NCI-H146 treated with DMSO at 0.1 percent for 48 hours (cell line): Measurements from ENCODE around the gene ADCY5.

Experiments
- DNase-seq: peaks from one replicate; lab custom pipeline; 2025; ENCODE audit not compliant: unreplicated experiment; lab: John Stamatoyannopoulos, UW

The ADCY5 gene

DNA sequence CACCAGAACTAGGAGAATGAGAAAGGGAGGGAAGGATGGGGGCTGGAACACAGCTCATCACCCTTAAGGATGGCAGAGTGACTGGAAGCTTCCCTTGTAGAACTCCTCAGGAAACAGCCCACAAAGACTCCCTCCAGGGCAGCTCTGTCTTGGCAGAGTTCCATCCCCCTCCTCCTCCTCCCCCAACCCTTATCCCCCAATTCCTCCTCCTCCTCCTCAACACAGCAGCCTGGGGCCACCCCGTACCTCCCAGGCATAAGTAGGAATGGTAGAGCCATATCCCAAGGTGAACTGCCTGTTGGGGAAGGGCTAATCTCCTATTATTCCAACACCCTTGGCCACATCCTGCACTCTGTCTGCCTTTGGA lies 38.8 kb downstream of the ADCY5 start:
- DNase-seq = no peak

DNA sequence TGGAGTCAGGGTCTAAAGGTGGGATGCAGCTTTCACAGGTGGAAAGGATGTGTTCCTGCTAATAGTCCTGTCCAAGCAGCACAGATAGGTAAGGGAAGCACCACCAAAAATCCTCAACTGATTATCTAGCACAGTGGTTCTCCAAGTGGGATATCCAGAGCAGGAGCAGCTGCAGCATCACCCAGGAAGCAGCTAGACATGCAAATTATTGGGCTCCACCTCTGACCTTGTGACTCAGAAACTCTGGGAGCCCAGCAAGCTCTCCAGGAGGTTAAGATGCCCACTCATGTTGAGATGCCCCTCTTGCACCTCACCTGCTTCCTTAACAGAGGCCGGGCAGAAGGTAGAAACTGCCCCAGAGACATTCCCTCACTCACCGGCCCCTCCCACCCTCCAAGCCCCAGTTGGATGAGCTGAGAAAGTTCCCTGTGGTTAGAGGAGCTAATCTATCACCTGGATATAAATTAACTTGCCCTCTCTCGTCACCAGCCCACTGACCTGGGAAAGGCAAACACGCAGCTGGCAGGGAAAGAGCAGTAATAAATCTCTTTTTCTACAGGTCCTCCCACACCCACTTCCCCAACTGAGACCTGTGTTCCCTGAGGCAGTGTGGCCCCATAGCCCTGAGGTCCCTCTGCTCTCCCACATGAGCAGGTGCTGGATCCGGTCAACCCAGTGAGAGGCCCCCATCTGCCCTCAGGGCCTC lies 39.3 kb downstream of the ADCY5 start:
- DNase-seq = peak; percentile 98

DNA sequence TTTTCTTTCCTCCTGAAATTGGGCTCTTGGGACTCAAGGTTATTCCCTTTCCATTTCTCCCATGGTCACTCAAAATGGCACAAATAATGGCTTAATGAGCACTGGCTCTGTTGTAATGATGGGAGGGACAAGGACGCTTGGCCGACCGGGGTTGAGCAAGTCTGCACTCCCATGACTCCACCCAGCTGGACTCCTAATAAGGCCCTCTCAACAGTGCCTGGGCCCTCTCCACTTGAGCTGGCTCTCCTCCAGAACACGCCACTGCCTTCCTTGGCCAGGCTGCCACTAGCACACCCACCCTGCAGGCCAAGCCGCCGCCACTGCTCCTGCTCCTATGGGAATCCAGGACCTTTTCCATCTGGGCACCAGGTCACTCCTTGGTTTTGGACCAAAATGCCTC lies 42.3 kb downstream of the ADCY5 start:
- DNase-seq = no peak

DNA sequence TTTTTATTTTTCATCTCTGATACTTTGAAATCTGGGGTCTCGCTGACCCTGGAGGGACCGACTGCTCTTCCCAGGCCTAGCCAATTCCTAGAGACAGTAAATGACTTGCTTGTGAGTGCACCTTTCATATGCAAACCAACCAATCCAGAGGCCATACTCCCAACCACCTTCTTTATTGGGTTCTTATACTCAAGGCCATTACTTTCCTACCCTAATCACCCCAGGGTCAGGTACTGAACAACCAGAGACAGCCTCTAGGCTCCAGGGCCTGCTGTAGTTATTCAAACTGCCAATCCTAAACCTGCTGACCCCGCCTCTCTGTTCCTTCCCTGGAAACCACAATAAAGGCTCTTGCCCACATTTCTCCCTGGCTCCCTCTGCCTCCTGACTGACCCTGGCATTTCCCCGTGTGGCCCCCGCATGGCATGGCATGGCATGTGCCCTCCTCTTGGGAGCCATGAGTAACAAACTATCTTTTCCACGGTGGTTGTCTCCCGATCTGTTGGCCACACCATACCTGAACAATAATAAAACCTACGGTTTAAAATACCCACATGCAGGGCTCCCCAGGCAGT lies 42.9 kb downstream of the ADCY5 start:
- DNase-seq = no peak

DNA sequence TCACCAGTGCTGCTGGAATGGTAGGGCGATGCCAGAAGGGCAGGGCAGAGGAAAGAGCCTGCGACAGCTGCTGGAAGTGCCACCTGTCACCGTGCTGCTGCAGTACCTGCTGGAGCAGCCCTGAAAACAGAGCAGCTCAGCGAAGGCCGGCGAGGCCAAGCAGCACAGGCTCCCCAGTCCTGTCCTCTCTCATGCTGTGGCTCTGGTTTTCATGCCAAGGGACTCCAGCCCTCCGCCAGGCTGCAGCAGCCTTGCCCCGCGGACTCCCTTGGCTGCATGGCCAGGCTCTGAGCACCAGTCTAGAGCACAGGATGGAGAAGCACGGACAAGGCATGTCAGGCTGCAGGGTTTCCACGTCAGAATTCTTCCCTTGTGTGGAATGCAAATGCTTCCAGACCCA lies 43.9 kb downstream of the ADCY5 start:
- no peak for DNase-seq

DNA sequence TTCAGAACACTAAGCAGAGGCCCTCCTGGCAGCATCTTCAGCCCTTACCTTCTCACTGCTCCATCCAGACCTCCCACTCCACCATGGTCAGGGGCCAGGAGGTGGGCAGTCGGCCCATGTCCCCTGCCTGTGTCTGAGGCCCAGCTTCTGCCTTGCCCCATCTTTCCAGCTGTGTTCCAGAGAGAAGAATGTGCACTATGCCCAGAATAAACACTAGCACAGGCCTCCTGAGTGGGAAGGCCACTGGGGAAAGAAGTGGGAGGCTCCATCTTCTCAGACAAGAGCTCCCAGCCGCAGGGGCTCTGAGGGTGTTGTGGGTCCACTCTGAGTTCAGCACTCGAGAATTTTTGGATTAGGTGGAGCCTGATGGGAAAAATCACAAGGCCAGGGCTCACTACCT lies 44.5 kb downstream of the ADCY5 start:
- no peak for DNase-seq

DNA sequence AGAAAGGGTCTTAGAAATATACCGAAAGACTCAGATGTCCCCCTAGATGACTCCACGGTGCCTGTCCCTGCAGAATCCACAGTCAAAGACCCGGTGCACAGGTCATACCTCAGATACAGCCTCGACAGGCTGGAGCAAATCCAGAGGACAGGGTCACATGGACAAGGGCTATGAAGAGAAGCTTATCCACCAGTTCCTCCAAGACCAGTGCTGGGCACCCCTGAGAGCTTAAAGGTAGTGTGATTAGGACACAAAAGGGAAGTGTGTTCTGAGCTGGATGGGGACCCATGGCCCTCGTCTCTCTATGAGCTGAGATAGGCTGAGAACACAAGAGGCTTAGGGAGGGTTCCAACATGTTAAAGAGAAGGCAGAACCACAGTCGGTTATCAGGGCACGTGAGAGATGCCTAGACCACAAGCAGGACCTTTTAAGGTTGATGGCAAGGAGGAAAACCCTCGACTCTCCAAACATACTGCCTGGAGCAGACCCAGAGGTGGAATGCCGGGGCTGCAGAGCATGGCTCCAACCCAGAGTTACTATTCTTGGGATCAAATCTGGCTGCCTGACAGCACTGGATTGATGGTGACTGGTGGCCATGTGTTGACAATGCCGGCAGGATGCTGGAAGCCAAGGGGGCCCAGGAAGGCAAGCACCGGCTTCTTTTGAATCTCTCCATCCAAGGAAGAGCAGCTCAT lies 46.9 kb downstream of the ADCY5 start:
- no peak for DNase-seq

DNA sequence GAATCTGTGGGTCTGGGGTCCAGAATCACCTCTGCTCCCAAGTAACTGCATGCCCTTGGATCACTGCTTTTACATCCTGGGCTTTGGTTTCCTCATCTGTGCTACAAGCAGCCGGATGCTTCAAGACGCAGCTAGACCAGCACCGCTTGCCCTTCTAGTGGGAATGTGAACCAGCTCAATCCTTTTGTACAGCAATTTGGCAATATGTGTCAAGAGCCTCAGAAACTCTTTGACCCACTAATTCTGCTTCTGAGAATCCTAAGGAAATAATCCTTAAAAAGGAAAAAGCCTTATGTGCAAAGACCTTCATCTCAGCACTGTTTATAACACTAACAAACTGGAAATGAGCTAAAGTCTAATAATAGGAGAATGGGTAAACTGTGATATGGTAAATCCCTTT lies 48.7 kb downstream of the ADCY5 start:
- DNase-seq = no peak

DNA sequence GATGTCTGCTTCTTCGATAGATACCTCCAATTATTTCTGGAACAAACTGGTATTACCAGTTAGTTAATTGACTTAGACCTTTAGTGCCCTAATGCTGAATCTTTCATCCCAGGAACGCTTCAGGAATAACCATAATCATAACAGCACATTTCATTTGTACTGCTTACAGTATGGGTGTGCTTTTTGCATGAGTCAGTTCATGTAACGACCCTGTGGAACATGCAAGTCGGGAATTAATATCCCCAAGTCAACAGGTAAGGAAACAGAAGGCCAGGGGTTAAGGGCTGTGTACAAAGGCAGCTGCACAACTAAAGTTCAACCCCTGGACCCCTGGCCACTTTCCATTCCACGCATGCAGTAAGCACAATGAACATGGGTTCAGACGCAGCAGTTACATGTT lies 49.2 kb downstream of the ADCY5 start:
- no peak for DNase-seq

DNA sequence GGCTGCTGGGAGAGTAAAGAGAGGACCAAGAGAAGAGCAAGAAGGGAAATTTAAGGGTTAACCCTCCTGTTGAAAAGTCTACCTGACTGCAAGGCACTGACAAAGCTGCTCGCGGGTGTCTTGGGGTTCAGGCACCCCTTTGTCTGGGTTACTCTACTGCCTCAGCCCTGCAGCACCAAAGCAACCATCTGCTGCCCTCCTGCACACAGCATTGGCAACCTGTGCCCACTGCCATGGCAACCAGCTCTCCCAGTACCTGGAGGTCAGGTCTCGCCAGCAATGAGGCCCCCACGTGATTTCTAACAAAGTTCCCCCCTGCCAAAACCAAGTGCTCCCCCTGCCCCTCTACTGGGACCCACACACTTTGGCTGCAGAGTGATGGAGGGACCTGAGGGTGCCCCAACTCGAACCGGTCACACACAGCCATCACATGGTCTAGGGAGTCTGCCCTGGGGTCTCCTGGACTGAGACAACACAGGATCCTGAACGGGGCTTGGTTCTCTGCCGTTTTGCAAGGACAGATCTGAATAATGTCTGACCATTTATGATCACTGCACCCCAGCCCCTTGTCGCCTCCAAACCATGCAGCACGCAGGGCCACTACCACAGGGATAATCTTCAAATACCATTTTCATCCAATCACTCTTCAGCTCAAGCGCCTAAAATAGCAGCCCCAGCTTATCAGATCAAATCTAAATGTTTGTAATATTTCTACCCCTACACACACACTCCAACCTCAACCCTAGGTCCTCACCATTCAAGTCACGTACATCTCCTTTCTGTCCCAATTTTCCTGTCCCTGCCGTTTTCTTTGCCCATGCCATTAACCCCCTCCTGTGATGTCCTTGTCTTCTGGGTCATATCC lies 50.7 kb downstream of the ADCY5 start:
- no peak for DNase-seq

DNA sequence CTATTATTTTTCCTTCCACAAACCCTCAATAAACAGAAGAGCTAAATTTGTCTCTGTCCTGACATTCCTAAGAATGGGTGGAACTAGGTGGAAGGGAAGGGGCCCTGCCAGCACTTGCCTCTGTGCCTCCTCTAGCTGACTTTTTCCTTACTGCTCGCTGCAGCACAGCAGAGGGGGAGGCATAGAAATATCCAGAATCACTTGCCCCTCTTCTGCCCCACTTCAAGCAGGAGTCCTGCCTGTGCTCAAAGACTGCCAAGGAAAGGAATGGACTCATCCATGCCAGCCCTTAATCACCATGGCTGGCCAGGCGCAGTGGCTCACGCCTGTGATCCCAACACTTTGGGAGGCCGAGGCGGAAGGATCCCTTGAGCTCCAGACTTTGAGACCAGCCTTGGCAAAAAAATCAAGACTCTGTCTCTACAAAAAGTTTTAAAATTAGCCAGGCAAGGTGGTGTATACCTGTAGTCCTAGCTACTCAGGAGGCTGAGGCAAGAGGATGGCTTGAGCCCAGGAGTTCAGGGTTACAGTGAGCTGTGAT lies 51.8 kb downstream of the ADCY5 start:
- no peak for DNase-seq

DNA sequence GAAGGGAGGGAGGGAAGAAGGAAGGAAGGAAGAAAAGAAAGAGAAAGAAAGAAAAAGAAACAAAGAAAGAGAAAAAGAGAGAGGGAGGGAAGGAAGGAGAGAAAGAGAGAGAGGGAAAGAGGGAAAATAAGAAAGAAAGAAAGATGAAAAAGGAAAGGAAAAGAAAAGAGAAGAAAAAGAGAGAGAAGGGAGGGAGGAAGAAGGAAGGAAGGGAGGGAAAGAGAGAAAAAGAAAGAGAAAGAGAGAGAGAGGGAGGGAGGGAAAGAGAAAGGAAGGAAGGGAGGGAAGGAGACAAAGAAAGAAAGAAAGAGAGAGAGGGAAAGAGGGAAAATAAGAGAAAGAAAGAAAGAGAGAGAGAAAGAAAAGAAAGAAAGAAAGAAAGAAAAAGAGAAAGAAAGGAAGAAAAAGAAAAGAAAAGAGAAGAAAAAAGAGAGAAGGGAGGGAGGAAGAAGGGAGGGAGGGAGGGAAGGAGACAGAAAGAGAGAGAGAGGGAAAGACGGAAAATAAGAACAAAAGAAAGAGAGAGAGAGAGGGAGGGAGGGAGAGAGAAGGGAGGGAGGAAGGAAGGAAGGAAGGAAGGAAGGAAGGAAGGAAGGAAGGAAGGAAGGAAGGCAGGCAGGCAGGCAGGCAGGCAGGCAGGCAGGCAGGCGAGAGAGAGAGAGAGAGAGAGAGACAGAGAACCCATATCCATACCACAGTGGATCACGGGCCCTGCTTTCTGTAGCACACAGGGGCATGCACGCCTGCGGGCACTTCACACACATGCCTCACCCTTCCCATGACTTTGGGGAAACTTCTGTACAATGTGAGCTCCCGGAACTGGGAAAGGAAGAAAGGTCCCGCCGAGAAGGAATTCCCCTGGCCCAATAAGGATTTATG lies 52.5 kb downstream of the ADCY5 start:
- no peak for DNase-seq

DNA sequence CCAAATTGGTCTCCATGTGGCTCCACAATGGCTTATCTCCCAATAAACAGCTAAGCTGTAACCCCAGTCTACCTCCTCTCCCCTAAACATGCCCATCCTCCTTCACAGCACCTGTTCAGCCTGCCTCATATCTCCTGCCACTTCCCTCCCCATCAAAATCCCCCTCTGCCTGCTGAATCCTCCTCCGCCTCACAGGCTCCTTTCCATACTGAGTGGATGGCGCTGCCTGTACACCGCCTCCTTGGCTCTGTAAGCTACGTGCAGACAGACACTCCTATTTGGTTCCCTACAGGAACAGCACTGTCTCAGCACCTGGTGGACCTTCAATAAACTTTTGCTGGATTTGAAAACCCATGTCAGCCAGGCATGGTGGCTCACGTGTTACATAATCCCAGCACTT lies 53.7 kb downstream of the ADCY5 start:
- DNase-seq = no peak

DNA sequence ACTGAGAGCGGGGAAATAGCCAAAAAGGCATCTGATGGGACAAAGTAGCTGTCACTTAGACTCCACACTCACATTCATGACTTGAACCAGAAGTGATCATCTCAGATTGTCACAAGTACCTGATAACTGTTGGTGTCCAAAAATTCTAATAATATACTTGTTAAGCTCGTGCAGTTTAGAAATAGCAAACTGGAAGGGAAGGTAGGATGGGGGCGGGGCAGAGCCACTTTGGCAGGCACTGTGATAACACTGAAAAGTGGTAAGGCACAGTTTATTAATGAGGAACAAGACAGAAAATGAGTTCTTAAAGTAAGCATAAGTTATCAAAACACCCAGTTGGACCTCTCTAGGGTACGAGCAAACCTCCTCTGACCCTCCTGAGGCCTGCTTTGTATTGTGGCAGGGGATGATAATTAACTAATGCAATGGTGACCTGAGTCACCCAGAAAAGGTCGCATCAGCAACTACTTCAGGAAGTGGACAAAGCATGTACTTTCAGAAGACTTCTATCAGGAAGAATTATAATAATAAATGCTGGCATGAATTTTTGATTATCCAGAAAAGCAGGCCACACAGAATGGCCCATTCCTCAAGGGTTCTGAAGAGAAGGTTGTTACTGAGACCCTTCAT lies 54.4 kb downstream of the ADCY5 start:
- no peak for DNase-seq

DNA sequence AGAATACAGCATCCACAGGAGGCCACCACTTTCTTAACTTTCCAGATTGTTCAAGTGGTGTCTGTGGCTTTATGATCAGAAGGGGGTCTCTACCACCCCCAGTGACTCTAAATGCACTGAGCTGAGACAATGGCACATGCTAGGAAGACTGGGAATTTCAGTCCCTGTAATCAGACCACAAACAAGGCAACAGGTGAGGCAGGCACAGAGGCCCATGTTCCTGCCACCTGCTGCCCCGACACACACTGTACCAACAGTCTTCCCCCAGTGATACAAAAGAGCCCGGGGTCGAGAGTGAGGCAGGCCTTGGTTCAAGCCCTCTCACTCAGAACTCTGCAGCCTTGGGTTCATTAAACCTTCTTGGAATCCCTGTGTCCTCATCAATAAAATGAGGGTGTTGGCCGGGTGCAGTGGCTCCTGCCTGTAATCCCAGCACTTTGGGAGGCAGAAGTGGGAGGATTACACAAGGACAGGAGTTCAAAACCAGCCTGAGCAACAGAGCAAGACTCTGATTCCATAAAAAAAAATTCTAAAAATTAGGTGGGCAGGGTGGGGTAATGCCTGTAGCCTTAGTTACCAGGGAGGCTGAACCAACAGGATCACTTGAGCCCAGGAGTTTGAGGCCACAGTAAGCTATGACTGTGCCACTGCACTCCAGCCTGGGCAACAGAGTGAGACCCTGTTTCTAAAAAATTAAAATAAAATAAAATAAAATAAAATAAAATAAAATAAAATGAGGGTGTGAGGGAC lies 55.8 kb downstream of the ADCY5 start:
- DNase-seq = peak; percentile 75

DNA sequence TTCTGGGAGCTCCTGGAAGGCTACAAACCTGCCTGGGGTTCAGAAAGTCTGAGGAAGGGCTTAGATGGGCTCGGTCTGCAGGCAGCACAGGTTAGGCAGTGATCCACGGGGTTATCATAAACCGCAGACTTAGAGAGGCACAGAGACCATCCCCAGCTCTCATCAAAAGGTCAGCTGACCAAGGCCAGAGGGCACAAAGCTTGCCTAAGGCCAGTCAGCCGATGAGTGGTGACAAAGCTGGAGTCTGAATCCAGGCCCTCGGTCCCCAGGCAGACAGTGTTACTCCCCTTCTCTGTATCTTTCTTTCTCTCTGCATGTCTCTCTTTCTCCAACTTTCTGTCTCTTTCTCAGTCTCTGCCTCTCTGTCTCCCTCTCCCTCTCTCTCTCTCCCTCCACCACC lies 56.5 kb downstream of the ADCY5 start:
- no peak for DNase-seq

DNA sequence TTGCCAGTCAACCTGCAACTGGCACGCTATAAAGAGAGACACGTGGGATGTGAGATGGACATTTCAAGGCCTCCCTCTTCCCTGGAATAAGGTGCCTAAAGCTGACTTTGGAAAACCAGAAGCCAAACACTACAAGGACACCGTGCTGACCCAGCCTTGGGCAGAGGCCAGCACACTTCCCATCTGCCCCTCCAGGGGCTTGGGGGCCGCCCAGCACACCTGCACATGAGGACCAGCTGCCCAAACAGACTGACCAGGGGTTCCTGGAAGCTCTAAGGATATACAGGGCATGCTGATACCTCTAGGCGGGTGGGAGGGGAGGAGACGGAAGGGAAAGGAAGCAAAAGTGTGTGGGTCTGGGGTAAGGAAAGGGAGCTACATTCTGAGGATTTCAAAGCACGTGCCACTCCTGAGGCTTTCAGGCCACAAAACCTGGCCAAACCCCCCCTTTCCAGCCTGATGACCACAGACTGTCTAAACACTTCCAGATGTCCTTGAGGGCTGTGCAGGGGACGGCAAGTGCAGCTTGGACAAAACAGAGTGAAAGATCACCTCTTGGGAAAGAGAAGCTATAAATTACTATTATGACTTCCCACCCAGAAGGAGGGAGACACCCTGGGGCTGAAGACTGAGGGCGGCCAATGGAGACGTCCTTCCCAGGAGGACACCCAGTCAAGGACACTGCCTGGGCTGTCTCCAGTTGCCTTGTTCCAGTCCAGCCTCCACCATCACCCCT lies 57.9 kb downstream of the ADCY5 start:
- peak; percentile 95 for DNase-seq

DNA sequence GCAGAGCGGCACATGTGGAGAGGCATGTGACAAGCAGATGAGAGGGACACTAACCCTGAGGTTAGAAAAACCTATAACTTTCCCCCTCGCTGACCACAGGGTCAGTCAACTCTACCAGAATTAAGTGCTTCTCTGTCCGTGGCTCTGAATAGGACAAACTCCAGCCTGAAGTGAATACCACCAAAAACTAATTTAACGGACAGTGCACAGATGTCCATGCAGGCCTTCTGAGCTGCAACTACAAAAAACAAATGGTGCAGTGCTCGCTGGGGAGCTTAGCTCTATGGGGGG lies 59.3 kb downstream of the ADCY5 start:
- no peak for DNase-seq
